H1 (cell line): Measurements from ENCODE around the gene GPC6.

ENCODE experiments used
- CEBPB ChIP-seq: IDR thresholded peaks from 2 replicates; pipeline ENCODE4 v1.6.1; 2012; ENCODE audit warnings: low read depth, low read length
- CTCF ChIP-seq, 3 experiments: IDR thresholded peaks; 1 replicate in 2 of 3; 2 replicates in 1 of 3; pipeline versions ENCODE4 v1.5.1 to v1.6.1; 2011; ENCODE audit warnings: low read length in 3 of 3, mild to moderate bottlenecking in 3 of 3, inconsistent platforms in 2 of 3, low read depth in 1 of 3, moderate library complexity in 1 of 3; ENCODE audit not compliant: insufficient read depth in 1 of 3; ENCODE audit errors: control extremely low read depth in 1 of 3
- EP300 ChIP-seq, 2 experiments: IDR thresholded peaks; 1 replicate in 1 of 2; 2 replicates in 1 of 2; pipeline ENCODE4 v1.6.1; 2011 to 2012; ENCODE audit warnings: low read depth in 2 of 2, low read length in 2 of 2, mild to moderate bottlenecking in 2 of 2, borderline replicate concordance in 1 of 2, inconsistent platforms in 1 of 2, moderate library complexity in 1 of 2
- EZH2 ChIP-seq: fragments of 200-600 bp; sonication (generic); IDR thresholded peaks from 2 replicates; pipeline ENCODE4 v1.7.1; 2012; ENCODE audit warnings: low read depth, mild to moderate bottlenecking, moderate library complexity, low read length, inconsistent platforms; ENCODE audit not compliant: severe bottlenecking
- FOSL1 ChIP-seq: IDR thresholded peaks from 2 replicates; pipeline ENCODE4 v1.6.1; 2011; ENCODE audit warnings: mild to moderate bottlenecking, low read depth, low read length, moderate library complexity; ENCODE audit not compliant: insufficient read depth
- HDAC6 ChIP-seq: IDR thresholded peaks from one replicate; pipeline ENCODE4 v1.7.1; 2012; ENCODE audit warnings: low read depth, mild to moderate bottlenecking, inconsistent platforms, low read length, moderate library complexity
- POLR2A ChIP-seq, 2 experiments: IDR thresholded peaks; 1 replicate in 1 of 2; 2 replicates in 1 of 2; pipeline ENCODE4 v1.6.1; 2011; ENCODE audit warnings: low read depth in 2 of 2, low read length in 2 of 2, mild to moderate bottlenecking in 2 of 2; ENCODE audit errors: control extremely low read depth in 1 of 2
- RBBP5 ChIP-seq: IDR thresholded peaks from 2 replicates; pipeline ENCODE4 v1.7.1; 2012; ENCODE audit warnings: low read depth, mild to moderate bottlenecking, inconsistent platforms, low read length, moderate library complexity, borderline replicate concordance
- RFX5 ChIP-seq: IDR thresholded peaks from 2 replicates; pipeline ENCODE4 v1.6.1; 2011; ENCODE audit warnings: low read depth, low read length, improper control_type of control experiment, borderline replicate concordance
- SIX5 ChIP-seq: IDR thresholded peaks from 2 replicates; pipeline ENCODE4 v1.6.1; 2011; ENCODE audit warnings: mild to moderate bottlenecking, low read depth, low read length
- SP4 ChIP-seq: IDR thresholded peaks from 2 replicates; pipeline ENCODE4 v1.6.1; 2012; ENCODE audit warnings: low read length, inconsistent platforms
- SUZ12 ChIP-seq: fragments of 200-600 bp; sonication (generic); IDR thresholded peaks from 2 replicates; pipeline ENCODE4 v1.6.1; 2012; ENCODE audit warnings: mild to moderate bottlenecking, inconsistent platforms, low read length, moderate library complexity, mixed read lengths
- TAF1 ChIP-seq: IDR thresholded peaks from 2 replicates; pipeline ENCODE4 v1.6.1; 2011; ENCODE audit warnings: mild to moderate bottlenecking, low read depth, low read length

DNA sequence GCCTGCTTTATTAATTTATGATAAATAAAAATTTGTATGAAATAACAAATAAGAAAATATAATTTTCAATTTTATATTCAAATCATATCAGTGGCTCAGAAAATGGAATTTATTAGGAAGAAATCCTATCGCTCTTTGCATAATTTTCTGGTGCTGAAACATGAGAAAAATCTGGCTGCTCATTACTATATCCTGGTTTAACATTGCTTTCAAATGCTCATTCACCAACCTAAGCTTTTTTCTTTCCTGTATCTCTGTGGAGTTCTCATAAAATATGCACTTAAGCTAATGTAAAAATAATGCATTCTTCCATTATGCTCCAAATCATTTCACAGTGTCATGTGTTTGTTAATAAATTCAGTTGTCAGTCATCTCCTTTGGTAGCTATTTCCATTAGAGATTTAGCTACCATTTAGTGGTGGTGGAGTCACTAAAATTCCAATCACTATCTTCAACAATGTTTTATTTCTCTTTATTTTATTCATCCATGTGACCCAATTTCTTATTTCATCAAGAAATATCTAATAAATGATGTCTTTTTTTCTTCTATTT is 754.9 kb downstream of the GPC6 start:
- no peak for TF ChIP-seq RBBP5
- no peak for TF ChIP-seq CTCF (IDR thresholded peaks at IDR 0.05; ENCODE audit: control extremely low read depth in 1 of 3, insufficient read depth in 1 of 3, low read depth in 1 of 3, low read length in 3 of 3)
- no peak for TF ChIP-seq RFX5
- TF ChIP-seq CEBPB, result no peak
- TF ChIP-seq EZH2, result no peak
- no peak for TF ChIP-seq SUZ12
- no peak for TF ChIP-seq HDAC6
- TF ChIP-seq TAF1, result no peak
- TF ChIP-seq EP300 (IDR thresholded peaks at IDR 0.05; ENCODE audit: borderline replicate concordance in 1 of 2, low read depth in 2 of 2, low read length in 2 of 2), result no peak
- TF ChIP-seq FOSL1, result no peak
- no peak for TF ChIP-seq SP4
- TF ChIP-seq POLR2A (IDR thresholded peaks at IDR 0.05; ENCODE audit: control extremely low read depth in 1 of 2, low read depth in 2 of 2, low read length in 2 of 2), result no peak
- TF ChIP-seq SIX5, result no peak
